Dendritic cell treated with granulocyte-macrophage colony-stimulating factor and Interleukin-4, amounts not matched to agents 40 ng/mL and 50 ng/mL, for 4 days (primary cell): ENCODE measurements around the gene UNC5A.

Source experiments
- H3K27ac Mint-ChIP-seq: one replicate; pipeline ENCODE4 v1.8.0; 2022; ENCODE audit warnings: mild to moderate bottlenecking, mixed read lengths
- H3K27me3 Mint-ChIP-seq: one replicate; pipeline ENCODE4 v1.8.0; 2022; ENCODE audit warnings: mild to moderate bottlenecking, mixed read lengths
- H3K36me3 Mint-ChIP-seq: one replicate; pipeline ENCODE4 v1.8.0; 2022; ENCODE audit warnings: low read depth, mixed read lengths
- H3K4me1 Mint-ChIP-seq: one replicate; pipeline ENCODE4 v1.8.0; 2022; ENCODE audit warnings: low read depth, mixed read lengths
- H3K4me3 Mint-ChIP-seq: one replicate; pipeline ENCODE4 v1.8.0; 2022; ENCODE audit warnings: mild to moderate bottlenecking, moderate library complexity, mixed read lengths
- H3K9me3 Mint-ChIP-seq: one replicate; pipeline ENCODE4 v1.8.0; 2022; ENCODE audit warnings: mixed read lengths
- intact Hi-C: fragments of 100-400 bp; cut with micrococcal nuclease; formaldehyde crosslinking; loops from one replicate; pipeline ENCODE4 v1.15.0; 2022

UNC5A gene

GRCh38 chr5:176889321-176890280 lies 79.2 kb downstream of the UNC5A start:
- H3K27ac Mint-ChIP-seq = no peak overlapping the region
- intact Hi-C loops = no loop called here
- H3K9me3 Mint-ChIP-seq = no peaks in the 10 kb centered on the region

GRCh38 chr5:176890455-176891330 lies 80.3 kb downstream of the UNC5A start:
- Mint-ChIP-seq H3K4me1 (peaks cover 53% of the 10 kb centered on the region), H3K27ac (no peak overlapping the region)

More at GRCh38 chr5:176889321-176890280, 79.2 kb downstream of the UNC5A start:
- peaks cover 100% of the 10 kb centered on the region for H3K36me3 Mint-ChIP-seq
- no peak overlapping the region for H3K4me3 Mint-ChIP-seq
- H3K4me1 Mint-ChIP-seq = peaks cover 53% of the 10 kb centered on the region
- no peaks in the 10 kb centered on the region for H3K27me3 Mint-ChIP-seq

GRCh38 chr5:176891331-176891958 lies 81.1 kb downstream of the UNC5A start:
- intact Hi-C loops = no loop called here
- H3K4me3 Mint-ChIP-seq = no peak overlapping the region
- peaks cover 53% of the 10 kb centered on the region for H3K4me1 Mint-ChIP-seq

More at GRCh38 chr5:176890455-176891330, 80.3 kb downstream of the UNC5A start:
- H3K27me3 Mint-ChIP-seq = no peaks in the 10 kb centered on the region
- H3K9me3 Mint-ChIP-seq = no peaks in the 10 kb centered on the region
- intact Hi-C loops = no loop called here
- no peak overlapping the region for H3K4me3 Mint-ChIP-seq
- H3K36me3 Mint-ChIP-seq = peaks cover 97% of the 10 kb centered on the region

GRCh38 chr5:176892663-176893062 lies 82.3 kb downstream of the UNC5A start:
- Mint-ChIP-seq H3K4me3 (no peak overlapping the region), H3K27ac (no peak overlapping the region), H3K27me3 (no peaks in the 10 kb centered on the region), H3K36me3 (peaks cover 90% of the 10 kb centered on the region), H3K4me1 (peaks cover 62% of the 10 kb centered on the region), H3K9me3 (no peaks in the 10 kb centered on the region)
- intact Hi-C loops = no loop called here

More at GRCh38 chr5:176891331-176891958, 81.1 kb downstream of the UNC5A start:
- peaks cover 97% of the 10 kb centered on the region for H3K36me3 Mint-ChIP-seq
- no peaks in the 10 kb centered on the region for H3K9me3 Mint-ChIP-seq
- H3K27me3 Mint-ChIP-seq = no peaks in the 10 kb centered on the region
- H3K27ac Mint-ChIP-seq = no peak overlapping the region

- H3K27ac Mint-ChIP-seq = peak overlapping the region; percentile 54
- H3K9me3 Mint-ChIP-seq = no peaks in the 10 kb centered on the region
- intact Hi-C loops = no loop called here
- H3K4me3 Mint-ChIP-seq = peak overlapping the region; percentile 2
- peaks cover 78% of the 10 kb centered on the region for H3K36me3 Mint-ChIP-seq
- peaks cover 75% of the 10 kb centered on the region for H3K4me1 Mint-ChIP-seq
- no peaks in the 10 kb centered on the region for H3K27me3 Mint-ChIP-seq
These were observed 83.9 kb downstream of the UNC5A start for GRCh38 chr5:176894298-176894697.

- H3K36me3 Mint-ChIP-seq = peaks cover 63% of the 10 kb centered on the region
- no peaks in the 10 kb centered on the region for H3K27me3 Mint-ChIP-seq
- peak overlapping the region; percentile 48 for H3K4me3 Mint-ChIP-seq
- intact Hi-C loops = no loop called here
- H3K4me1 Mint-ChIP-seq = peaks cover 89% of the 10 kb centered on the region
- H3K9me3 Mint-ChIP-seq = no peaks in the 10 kb centered on the region
- H3K27ac Mint-ChIP-seq = peak overlapping the region; percentile 90
These were observed 85.5 kb downstream of the UNC5A start for GRCh38 chr5:176895831-176896230.

GRCh38 chr5:176897263-176897662 lies 86.9 kb downstream of the UNC5A start:
- Mint-ChIP-seq H3K36me3 (peaks cover 49% of the 10 kb centered on the region), H3K27me3 (no peaks in the 10 kb centered on the region), H3K27ac (peak overlapping the region; percentile 90), H3K9me3 (no peaks in the 10 kb centered on the region), H3K4me1 (peaks cover 89% of the 10 kb centered on the region), H3K4me3 (peak overlapping the region; percentile 80)
- intact Hi-C loops = no loop called here

- Mint-ChIP-seq H3K4me3 (peak within 1 kb of the TSS; percentile 80), H3K27me3 (no peaks in the 10 kb centered on the region), H3K4me1 (peaks cover 90% of the 10 kb centered on the region), H3K27ac (peak within 1 kb of the TSS; percentile 90), H3K36me3 (peaks cover 35% of the 10 kb centered on the region), H3K9me3 (no peaks in the 10 kb centered on the region)
- intact Hi-C loops = no loop called here
These were observed 89.0 kb downstream of the UNC5A start, which contains the start of gene HK3 for GRCh38 chr5:176899296-176899891. Gene HK3, minus strand, starts transcription at chr5:176899346. Its CDS starts 3,187 bp downstream, at chr5:176896159.

GRCh38 chr5:176899946-176900779 lies 89.8 kb downstream of the UNC5A start:
- H3K9me3 Mint-ChIP-seq = no peaks in the 10 kb centered on the region
- H3K36me3 Mint-ChIP-seq = peaks cover 38% of the 10 kb centered on the region
- H3K27me3 Mint-ChIP-seq = no peaks in the 10 kb centered on the region
- intact Hi-C loops = no loop called here
- peaks cover 91% of the 10 kb centered on the region for H3K4me1 Mint-ChIP-seq
- peak overlapping the region; percentile 80 for H3K4me3 Mint-ChIP-seq
- H3K27ac Mint-ChIP-seq = peak overlapping the region; percentile 90

GRCh38 chr5:176900780-176901204 lies 90.4 kb downstream of the UNC5A start:
- Mint-ChIP-seq H3K4me1 (peaks cover 85% of the 10 kb centered on the region), H3K36me3 (peaks cover 38% of the 10 kb centered on the region), H3K27ac (peak overlapping the region; percentile 90), H3K27me3 (no peaks in the 10 kb centered on the region), H3K4me3 (peak overlapping the region; percentile 35), H3K9me3 (no peaks in the 10 kb centered on the region)
- intact Hi-C loops = no loop called here

- Mint-ChIP-seq H3K4me1 (peaks cover 78% of the 10 kb centered on the region), H3K36me3 (peaks cover 38% of the 10 kb centered on the region), H3K4me3 (peak overlapping the region; percentile 35), H3K27ac (peak overlapping the region; percentile 90), H3K9me3 (no peaks in the 10 kb centered on the region), H3K27me3 (no peaks in the 10 kb centered on the region)
- intact Hi-C loops = no loop called here
These were observed 91.1 kb downstream of the UNC5A start for GRCh38 chr5:176901260-176902101.
